ENCODE data around the gene LRP11.

LRP11 gene

DNA sequence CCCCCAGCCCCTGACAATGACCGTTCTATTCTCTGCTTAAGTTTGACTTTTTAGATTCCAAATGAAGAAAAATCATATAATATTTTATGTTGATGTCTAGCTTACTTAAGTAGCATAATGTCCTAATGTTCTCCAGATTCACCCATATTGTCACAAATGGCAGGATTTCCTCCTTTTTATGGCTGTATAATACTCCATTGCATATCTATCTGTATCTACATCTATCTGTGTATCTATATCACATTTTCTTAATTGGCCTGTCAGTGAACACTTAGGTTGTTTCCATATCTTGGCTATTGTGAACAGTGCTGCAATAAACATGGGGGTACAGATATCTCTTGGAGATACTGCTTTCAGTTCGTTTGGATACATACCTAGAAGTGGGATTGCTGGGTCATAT, 7.0 kb upstream of the LRP11 start:
- TF ChIP-seq POLR2AphosphoS5 (IDR thresholded peaks at IDR 0.05; ENCODE audit: low read depth, low read length) (no peak), TAF1 (IDR thresholded peaks at IDR 0.05; ENCODE audit: borderline replicate concordance, insufficient read depth, low read length) (no peak), FOXP2 (optimal IDR thresholded peaks at IDR 0.05; ENCODE audit: borderline replicate concordance, extremely low read depth, extremely low read length, insufficient read depth) (no peak), SIN3A (IDR thresholded peaks at IDR 0.05; ENCODE audit: borderline replicate concordance, insufficient read depth, low read length) (no peak)
- TF ChIP-seq, protein P1, sequence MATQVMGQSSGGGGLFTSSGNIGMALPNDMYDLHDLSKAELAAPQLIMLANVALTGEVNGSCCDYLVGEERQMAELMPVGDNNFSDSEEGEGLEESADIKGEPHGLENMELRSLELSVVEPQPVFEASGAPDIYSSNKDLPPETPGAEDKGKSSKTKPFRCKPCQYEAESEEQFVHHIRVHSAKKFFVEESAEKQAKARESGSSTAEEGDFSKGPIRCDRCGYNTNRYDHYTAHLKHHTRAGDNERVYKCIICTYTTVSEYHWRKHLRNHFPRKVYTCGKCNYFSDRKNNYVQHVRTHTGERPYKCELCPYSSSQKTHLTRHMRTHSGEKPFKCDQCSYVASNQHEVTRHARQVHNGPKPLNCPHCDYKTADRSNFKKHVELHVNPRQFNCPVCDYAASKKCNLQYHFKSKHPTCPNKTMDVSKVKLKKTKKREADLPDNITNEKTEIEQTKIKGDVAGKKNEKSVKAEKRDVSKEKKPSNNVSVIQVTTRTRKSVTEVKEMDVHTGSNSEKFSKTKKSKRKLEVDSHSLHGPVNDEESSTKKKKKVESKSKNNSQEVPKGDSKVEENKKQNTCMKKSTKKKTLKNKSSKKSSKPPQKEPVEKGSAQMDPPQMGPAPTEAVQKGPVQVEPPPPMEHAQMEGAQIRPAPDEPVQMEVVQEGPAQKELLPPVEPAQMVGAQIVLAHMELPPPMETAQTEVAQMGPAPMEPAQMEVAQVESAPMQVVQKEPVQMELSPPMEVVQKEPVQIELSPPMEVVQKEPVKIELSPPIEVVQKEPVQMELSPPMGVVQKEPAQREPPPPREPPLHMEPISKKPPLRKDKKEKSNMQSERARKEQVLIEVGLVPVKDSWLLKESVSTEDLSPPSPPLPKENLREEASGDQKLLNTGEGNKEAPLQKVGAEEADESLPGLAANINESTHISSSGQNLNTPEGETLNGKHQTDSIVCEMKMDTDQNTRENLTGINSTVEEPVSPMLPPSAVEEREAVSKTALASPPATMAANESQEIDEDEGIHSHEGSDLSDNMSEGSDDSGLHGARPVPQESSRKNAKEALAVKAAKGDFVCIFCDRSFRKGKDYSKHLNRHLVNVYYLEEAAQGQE (IDR thresholded peaks at IDR 0.05; ENCODE audit: insufficient read depth in 1 of 2, low read depth in 2 of 2, low read length in 2 of 2) = no peak

DNA sequence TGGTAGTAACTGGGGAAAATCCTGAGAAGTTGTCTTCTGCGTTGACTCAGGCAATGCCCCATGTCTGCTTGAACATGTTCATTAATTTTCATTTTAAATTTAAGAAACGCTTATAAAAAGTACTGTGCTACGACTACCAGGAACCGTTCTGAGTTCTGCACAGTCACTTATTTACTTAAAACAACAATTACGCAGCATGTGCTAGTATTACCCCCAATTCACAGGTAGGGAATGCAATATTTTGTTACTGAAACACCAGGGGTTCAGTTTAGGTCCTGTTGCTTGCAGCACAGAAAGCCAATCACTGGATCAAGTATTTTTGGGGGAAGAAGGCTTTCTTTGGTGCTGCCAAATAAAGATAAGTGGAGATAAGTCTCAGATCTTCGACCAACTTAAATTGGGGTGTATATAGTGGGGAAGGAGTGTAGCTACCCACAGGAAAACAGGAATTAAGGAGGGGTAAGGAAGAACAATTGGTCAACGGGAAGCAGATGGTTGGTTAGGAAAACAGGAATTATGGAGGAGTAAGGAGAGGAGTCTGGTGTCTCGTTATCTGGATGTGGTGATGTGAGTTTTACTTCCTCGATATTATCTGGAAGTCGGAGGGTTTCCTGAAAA, 5.2 kb upstream of the LRP11 start:
- TF ChIP-seq, protein P1 (IDR thresholded peaks at IDR 0.05; ENCODE audit: insufficient read depth in 1 of 2, low read depth in 2 of 2, low read length in 2 of 2) = no peak
- TF ChIP-seq TAF1 (IDR thresholded peaks at IDR 0.05; ENCODE audit: borderline replicate concordance, insufficient read depth, low read length) (no peak), SIN3A (IDR thresholded peaks at IDR 0.05; ENCODE audit: borderline replicate concordance, insufficient read depth, low read length) (no peak), FOXP2 (optimal IDR thresholded peaks at IDR 0.05; ENCODE audit: borderline replicate concordance, extremely low read depth, extremely low read length, insufficient read depth) (no peak), POLR2AphosphoS5 (IDR thresholded peaks at IDR 0.05; ENCODE audit: low read depth, low read length) (no peak)

DNA sequence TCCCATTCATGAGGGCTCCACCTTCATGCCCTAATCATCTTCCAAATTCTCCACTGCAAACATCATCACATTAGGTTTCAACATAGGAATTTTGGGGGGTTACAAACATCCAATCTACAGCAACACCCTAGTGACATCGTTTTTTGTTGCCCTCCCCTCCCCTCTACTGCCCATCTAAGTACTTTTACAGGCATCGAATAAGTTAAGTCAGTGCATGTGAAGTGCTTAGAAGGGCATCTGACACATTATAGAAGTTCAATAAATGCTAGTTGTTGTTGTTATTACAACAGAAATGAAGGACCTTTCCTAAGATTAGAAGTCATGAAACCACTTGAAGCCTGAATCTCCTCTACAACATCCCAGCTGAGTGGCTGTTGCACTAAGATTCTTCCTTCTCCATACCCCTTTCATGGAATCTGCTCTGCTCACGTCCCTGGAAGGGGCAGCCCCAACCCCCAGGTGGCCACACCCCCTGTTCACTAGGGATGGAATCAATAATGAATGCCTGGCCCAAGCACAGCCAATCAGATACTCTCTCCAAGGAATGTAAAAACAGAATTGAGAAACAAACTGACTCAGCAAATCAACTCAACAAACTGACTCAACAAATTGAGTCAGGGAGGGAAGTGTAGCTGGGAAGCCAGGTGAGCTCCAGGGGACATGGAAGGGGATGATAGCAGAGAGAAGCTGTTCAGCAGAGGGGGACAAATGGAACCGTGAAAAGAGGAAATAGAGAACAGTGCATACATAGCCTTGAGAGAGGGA, 3.9 kb upstream of the LRP11 start:
- TF ChIP-seq POLR2AphosphoS5 (IDR thresholded peaks at IDR 0.05; ENCODE audit: low read depth, low read length) = no peak

DNA sequence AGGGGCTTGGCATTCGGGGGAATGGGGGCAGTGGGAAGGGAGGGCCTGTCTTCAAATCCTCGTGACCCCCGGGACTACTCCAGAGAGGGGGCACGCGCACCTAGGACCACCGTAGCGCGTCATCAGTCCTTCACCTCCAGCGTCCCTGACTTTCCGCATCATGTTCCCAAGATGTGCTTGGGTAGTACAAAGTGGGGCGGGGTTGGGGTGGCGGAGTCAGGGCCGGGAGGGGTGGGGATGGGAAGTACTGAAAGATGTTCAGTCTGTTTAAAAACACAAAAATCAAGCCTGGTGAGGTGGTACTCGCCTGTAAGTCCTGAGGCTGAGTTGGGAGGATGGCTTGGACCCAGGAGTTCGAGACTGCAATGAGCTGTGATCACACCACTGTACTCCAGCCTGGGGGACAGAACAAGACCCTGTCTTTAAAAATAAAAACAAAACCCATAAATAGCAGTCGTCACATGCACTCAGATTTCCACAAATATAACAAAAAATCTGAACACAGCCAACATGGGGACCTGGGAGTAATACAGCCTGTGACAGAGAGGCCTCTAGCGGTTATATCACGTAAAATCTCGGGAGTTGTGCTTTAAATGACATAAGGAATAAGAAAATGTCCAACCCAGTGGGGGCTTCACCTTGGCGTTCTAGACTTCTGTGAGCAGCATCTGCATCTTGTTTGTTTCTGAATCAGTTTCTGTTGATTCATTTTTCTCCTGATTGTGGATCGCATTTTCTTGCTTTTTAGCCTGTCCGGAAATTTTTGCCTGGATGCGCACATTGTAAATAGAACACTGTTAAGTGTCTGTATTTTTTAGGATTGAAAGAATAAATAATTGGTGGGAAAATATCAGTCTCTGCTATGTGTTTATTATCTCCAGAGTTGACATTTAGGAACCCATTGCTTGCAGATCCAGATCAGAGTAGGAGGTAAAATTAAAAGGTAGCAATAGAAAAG, 698 bp upstream of the LRP11 start:
- TF ChIP-seq POLR2AphosphoS5 (IDR thresholded peaks at IDR 0.05; ENCODE audit: low read depth, low read length) (no peak), FOXP2 (optimal IDR thresholded peaks at IDR 0.05; ENCODE audit: borderline replicate concordance, extremely low read depth, extremely low read length, insufficient read depth) (no peak)
- TF ChIP-seq, protein P1 (IDR thresholded peaks at IDR 0.05; ENCODE audit: insufficient read depth in 1 of 2, low read depth in 2 of 2, low read length in 2 of 2) = no peak

DNA sequence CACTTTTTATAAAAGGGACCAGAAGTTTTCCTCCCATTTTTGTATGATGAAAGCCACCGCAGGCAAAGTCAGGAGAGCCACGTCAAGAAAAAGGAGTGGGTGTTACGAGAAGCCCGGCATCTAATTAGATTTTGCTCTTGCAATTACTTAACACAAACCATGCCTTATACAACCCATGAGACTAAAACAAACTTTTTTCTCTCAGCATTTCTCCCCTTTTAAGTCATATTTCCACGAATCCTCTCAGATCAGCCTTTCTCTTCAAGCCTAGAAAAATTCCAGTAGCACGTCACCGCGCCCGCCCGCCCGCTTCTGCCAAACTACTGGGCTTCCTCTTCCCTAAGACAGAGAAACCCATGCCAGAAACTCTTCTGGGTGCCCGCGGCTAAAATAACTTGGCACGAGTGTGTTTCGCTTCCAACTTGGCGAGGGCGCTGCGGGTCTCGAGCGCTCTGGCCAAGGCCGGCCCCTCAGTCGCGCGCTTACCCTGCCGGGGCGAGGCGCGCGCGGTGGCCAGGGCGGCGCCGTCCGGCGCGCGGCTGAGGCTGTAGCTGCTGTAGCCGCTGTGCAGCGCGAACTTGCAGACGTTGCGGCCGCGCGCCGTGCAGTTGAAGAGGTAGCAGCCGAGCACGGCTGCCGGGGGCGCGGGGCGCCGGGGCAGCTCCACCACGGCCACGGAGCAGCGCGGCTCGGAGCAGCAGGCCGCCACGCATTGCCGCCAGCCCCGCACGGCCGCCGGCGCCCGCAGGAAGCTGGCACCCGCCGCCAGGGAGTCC, 1.0 kb downstream of the LRP11 start:
- TF ChIP-seq POLR2AphosphoS5 (IDR thresholded peaks at IDR 0.05; ENCODE audit: low read depth, low read length) (no peak), FOXP2 (optimal IDR thresholded peaks at IDR 0.05; ENCODE audit: borderline replicate concordance, extremely low read depth, extremely low read length, insufficient read depth) (no peak), TAF1 (IDR thresholded peaks at IDR 0.05; ENCODE audit: borderline replicate concordance, insufficient read depth, low read length) (no peak), SIN3A (IDR thresholded peaks at IDR 0.05; ENCODE audit: borderline replicate concordance, insufficient read depth, low read length) (no peak)
- TF ChIP-seq, protein P1 (IDR thresholded peaks at IDR 0.05; ENCODE audit: insufficient read depth in 1 of 2, low read depth in 2 of 2, low read length in 2 of 2) = no peak

Measured in PFSK-1 (cell line).